Stimulated activated naive CD4-positive, alpha-beta T cell treated with Interleukin-2 at 50 U/mL for 16 hours (primary cell): Measurements from ENCODE around the gene GRIN1.

ENCODE experiments used
- DNase-seq: peaks from one replicate; lab custom pipeline; 2025; lab: John Stamatoyannopoulos, UW

The GRIN1 gene

GRCh38 chr9:137164370-137165249 lies 25.7 kb downstream of the GRIN1 start:
- no peak for DNase-seq

- DNase-seq = no peak
These were observed 26.4 kb downstream of the GRIN1 start for GRCh38 chr9:137165250-137165836.

GRCh38 chr9:137166380-137167229 lies 27.7 kb downstream of the GRIN1 start:
- DNase-seq = no peak

- DNase-seq = no peak
These were observed 28.4 kb downstream of the GRIN1 start for GRCh38 chr9:137167277-137167746.

GRCh38 chr9:137167747-137168572 lies 29.0 kb downstream of the GRIN1 start:
- no peak for DNase-seq

- DNase-seq = no peak
These were observed 29.6 kb downstream of the GRIN1 start for GRCh38 chr9:137168573-137168903.

- no peak for DNase-seq
These were observed 30.2 kb downstream of the GRIN1 start for GRCh38 chr9:137168904-137169856.

- DNase-seq = no peak
These were observed 31.0 kb downstream of the GRIN1 start, which contains the start of gene LRRC26 for GRCh38 chr9:137169896-137170358. Gene LRRC26, minus strand, starts transcription at chr9:137170051. Its CDS starts 108 bp downstream, at chr9:137169943.

GRCh38 chr9:137170486-137171148 lies 31.7 kb downstream of the GRIN1 start:
- no peak for DNase-seq

GRCh38 chr9:137171149-137171900 lies 32.4 kb downstream of the GRIN1 start:
- no peak for DNase-seq

GRCh38 chr9:137172901-137173795 lies 34.2 kb downstream of the GRIN1 start:
- no peak for DNase-seq

- DNase-seq = no peak
These were observed 35.1 kb downstream of the GRIN1 start for GRCh38 chr9:137173796-137174664.

- peak; percentile 4 for DNase-seq
These were observed 35.9 kb downstream of the GRIN1 start for GRCh38 chr9:137174722-137175293.

- no peak for DNase-seq
These were observed 36.5 kb downstream of the GRIN1 start for GRCh38 chr9:137175345-137175961.

- no peak for DNase-seq
These were observed 37.6 kb downstream of the GRIN1 start for GRCh38 chr9:137176302-137177182.
